Esophagus mucosa (tissue), 1 donor: ENCODE measurements around the gene USF1. TPM values are rescaled to one million over a fixed set of nuclear protein-coding genes. Genes with fewer than 3 reads are reported as not detected.
A peak's percentile ranks its signal among the peaks of the same experiment; 100 is the strongest.

ENCODE experiments used
- ATAC-seq: fragments of 200-7000 bp; cut with Tn5 transposase; one replicate; pipeline ENCODE4 v1.9.1; 2020
- total RNA-seq: library from RNA; stranded (reverse); gene quantifications from one replicate; pipeline ENCODE4 v1.2.4, GENCODE V29; 2023
- donor health status: DM: yes; HTN: yes; CAD: no.

Gene USF1, protein sequence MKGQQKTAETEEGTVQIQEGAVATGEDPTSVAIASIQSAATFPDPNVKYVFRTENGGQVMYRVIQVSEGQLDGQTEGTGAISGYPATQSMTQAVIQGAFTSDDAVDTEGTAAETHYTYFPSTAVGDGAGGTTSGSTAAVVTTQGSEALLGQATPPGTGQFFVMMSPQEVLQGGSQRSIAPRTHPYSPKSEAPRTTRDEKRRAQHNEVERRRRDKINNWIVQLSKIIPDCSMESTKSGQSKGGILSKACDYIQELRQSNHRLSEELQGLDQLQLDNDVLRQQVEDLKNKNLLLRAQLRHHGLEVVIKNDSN
- total RNA-seq: 25.2 TPM

DNA sequence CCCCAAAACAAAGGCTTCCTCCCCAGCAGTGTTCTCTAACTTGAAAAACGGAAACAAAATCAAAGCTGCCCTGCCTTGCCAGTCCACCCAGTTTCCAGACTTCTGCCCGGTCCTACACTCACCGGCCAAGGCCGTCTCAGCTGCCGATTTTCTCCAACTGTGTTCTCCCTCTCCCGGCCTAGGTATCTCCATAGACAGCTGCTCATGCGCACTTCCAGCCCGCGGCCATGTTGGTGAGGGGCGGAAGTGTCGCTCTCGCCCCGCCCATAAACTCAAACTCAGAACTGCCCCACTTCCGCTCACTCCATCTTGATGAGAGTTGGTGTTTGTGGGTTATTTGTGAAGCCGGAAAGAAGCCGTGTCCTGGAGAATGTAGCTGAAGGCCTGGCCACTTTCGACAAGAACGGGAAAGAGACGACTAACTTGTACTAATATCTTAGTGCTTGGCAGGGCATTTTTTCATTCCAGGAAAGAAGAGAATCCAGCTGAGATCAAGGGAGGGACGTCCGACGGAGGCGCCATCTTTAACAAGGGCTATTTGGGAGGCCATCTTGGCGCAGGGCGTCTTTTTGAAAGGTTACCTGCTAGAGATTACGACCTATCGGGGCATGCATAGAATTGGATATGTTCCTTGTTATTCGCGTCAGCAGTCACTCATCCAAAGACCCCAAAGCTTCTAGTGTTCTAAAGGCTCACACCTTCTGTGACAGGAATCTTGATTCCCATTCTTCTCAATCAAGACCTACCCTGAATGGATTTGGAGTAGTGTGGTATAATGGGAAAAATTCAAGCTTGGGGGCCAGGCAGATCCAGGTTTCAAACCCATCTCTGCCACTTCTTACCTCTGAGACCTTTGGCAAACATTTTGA is at the start of gene USF1:
Gene USF1, minus strand, starts transcription at position 242 of the 869 bp plus-strand sequence. CDS start 2,702 bp downstream, outside the sequence.
- ATAC-seq: peak; percentile 87

DNA sequence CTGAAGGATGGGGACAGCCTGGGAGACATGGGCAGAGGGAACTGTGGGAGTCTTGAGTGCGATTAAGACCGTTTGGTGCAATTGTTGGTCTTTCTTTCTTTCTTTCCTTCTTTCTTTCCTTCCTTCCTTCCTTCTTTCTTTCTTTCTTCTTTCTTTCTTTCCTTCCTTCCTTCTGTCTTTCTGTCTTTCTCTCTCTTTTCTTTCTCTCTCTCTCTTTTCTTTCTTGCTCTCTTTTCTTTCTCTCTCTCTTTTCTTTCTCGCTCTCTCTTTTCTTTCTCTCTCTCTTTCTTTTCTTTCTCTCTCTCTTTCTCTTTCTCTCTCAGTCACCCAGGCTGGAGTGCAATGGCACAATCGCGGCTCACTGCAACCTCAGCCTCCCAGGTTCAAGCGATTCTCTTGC is 49.5 kb upstream of the USF1 start:
- no peak for ATAC-seq

DNA sequence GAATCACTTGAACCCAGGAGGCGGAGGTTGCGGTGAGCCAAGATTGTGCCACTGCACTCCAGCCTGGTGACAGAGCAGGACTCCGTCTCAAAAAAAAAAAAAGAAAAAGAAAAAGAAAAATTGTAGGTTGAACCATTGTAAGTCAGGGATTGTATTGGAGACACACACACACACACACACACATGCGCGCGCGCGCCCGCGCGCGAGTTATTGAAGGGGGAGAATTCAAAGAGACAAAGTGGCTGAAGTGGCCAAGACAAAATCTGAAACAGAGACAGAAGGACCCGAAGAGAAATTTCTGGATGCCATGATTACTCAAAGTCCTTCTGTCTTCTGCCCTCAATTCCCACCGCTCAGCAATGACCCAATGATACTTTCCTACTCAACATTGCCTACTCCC is 48.7 kb upstream of the USF1 start:
- no peak for ATAC-seq

DNA sequence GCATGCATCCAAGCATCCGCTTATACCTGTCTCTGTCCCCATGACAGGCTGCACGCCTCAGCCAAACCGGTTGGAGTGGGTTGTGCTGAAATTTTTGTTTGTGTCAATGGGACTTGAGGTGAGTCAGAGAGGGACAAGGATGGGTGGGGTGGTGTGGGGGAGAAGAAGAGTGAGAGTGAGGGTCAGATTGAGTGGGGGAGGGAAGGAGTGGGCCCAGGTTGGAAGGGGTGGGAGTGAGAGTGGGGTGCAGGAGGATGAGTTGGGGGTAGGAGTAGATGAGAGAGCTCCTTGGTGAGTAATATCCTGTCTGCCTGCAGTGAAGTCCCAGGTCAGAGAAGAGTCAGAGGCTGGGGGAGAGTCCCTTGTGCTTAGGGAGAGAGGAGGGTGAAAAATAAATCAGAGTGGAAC is 46.8 kb upstream of the USF1 start:
- ATAC-seq: peak; percentile 67

DNA sequence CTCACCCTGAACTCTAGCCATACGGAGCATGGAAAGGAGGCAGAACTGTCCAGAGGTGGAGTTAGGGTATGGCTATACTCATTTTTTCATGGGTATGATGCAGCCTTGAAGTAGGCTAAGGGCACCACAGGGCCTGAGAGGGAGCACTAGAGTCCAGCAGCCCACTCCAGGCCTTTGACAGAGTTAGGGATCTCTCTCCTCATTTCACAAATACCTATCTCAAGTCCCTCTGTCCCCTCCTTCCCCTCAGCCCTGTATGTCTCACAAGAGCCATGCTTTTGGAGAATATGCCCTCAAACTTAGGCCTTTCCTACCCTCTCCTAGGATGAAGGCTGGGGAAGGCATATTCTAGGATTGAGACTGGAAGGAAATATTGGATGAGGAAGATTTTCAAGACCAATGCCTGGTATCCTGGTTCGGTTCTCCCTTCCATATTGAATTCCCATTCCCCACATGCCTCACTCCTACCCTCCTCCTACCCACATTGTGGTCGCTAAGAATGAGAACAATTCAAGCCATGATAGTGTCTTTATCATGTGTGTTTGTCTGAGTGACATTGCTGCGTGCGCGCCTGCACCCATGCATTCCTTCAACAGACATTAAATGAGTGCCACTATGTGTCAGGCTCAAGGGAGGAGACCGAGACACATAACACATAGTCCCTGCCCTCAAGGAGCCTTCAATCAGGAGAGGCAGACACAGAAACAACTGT is 46.2 kb upstream of the USF1 start:
- peak; percentile 1 for ATAC-seq

DNA sequence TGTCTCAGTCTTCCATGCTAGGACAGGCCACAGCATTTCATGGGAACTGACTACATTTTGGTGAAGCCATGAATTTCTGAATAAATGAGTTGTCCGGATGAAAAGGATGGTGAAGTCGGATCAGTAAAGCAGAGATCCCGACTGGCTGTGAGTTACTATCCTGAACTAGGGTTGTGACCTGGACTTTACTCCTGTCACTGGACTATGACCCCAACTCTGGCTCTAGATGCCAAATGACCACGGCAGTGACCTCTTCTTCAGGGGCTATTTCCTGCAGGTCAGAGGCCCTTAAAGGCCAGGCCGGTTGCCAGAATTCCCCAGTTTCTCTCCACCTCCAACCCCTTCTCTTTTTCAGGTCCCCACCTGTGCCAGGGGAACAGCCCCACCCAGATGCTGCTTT is 45.3 kb upstream of the USF1 start:
- ATAC-seq: no peak

DNA sequence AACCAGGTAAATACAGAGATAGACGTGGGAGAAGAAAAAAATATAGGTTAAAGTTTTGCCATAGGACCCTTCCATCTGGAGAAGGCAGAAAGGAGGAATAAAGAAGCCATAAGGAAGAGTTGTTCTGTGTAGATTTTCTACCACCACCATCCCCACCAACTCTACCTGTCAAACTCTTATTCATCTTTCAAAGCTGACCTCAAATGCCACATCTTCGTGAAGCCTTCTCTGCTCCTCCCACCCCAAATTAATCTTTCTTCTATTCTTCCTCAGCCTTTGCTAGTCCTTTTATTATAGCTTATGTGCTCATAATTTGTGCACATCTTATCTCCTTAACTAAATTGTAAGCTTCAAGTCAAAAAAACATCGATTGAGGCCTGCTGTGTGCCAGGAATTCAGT is 44.8 kb upstream of the USF1 start:
- ATAC-seq: no peak

DNA sequence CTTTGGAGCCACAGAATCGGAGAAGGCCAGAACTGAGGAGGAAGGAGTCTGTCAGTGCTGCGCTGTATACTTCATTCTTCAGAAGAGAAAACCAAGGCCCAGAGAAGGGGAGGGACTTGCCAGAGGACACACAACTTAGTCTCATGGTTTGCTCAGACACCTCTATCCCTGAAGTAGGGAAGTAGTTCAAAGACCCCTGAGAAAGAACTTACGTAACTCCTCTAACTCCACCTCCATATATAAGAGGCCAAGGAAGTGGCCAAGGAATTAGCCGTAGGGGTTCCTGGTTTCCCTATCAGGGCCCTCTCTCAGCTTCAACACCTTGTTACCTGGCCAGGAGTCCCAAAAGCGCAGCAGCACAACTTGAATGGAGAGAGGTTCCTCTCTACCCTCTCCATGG is 44.2 kb upstream of the USF1 start:
- no peak for ATAC-seq

DNA sequence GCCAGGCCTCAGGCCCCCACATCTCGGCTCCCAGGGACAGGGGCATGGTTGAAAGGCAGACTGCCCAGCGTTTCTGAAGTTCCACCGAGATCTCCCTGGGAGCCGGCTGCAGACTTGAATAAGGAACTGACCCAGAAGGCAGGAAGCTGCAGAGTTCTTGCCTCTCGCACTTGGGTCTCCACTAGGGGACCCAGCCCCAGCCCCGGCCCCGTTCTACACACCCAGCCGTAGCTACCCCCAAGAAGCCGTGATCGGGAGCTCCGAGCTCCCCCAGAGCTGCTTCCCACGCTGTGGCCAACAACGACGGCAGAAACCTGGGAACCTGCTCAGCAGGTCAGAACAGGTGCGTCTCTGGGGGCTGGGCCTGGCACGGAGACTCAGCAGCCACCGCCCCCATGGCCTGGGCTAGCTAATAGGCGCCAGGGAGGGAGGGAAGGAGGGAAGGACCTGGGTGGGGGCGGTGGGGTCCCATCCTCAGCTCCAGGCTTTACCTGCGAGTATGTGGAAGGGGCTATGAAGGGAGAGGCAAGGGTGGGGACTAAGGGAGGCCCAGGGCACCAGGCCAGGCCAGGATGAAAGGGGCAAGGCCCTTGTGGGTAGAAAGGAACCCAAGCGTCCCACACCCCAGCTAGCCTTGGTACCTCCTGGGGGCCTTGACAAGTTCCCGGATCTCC is 43.6 kb upstream of the USF1 start, which contains the start of gene NECTIN4:
Gene NECTIN4, minus strand, starts transcription at position 308 of the 674 bp plus-strand sequence. Its CDS starts 262 bp downstream, at position 46.
- ATAC-seq: peak; percentile 78

DNA sequence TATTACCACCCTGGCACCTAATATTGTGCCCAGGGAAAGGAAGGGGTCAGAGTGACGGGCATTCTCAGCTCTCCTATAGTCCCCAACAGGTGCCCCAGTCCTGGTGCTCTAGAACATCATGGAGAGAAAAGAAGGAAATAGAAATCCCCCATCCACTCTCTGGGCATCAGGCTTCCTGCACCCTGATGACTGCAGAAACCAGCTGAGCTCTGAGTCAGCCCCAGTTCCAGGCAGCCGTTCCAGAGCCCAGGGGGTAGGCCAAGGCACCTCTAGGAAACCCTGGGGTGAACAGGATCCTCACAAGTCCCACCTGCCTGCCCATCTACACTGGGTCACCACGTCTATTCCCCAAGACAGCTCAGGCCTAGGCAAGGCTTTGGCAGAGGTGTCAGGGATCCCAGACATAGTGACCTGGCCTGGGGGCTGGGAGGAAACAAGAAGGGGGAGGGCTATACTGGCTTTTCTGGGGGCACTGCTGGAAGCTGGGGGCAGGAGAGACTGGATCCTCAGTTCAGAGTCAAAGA is 42.9 kb upstream of the USF1 start:
- ATAC-seq: peak; percentile 60

DNA sequence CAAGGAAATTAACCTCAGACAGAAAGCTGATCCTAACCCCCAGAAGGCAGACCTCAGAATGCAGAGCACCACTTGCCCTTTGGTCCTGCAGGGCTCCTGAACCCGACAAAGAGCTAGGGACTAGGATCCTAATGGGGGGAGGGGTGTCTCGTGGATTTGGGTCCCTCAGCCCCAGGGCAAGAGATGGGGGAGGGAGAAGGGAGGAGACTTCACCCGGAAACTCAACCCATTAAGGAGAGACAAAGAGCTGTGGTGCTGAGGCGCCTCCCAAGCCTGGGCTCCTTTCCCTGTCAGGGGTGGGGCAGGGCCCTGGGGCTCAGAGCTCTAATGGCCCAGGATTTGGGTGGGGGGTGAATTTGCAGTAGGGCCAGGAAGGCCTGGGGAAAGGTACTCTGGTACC is 40.7 kb upstream of the USF1 start:
- ATAC-seq: peak; percentile 34

DNA sequence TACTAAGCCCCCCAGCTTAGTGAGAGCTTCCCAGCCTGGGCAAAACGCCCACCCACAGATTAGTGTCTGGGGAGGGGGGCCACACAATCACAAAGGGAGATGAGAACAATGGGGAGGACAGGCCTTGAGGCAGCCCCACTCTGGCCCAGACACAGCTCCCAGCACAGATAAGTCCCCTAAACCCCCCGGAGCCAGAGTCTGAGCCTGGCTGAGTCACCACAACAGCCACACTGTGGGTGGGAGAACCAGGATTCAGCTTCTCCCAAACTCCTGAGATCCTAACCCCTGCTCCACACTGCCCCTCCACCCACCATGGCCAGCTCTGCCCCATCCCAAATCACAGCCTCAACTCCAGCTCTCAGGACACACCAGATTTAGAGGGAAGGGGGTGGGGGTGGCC is 39.4 kb upstream of the USF1 start:
- ATAC-seq: no peak

DNA sequence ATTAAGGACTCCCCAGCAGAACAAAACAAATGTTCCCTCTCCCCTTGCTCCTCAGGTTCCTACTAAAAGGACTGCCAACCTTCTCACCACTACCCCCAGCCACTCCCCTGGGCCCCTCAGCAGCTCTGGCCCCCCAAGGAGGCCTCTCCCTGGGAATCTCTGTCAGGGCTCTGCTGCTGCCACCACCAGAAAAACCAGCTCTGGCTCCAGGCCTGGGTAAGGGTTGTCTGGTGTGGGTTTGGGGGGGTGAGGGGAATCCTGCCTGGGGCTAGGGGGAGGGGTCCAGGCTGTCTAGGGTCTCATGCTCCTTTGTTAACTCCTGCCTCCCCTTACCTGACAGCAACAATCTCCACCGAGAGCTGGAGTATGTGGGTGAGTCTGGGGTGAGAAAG is 38.8 kb upstream of the USF1 start:
- ATAC-seq: no peak

DNA sequence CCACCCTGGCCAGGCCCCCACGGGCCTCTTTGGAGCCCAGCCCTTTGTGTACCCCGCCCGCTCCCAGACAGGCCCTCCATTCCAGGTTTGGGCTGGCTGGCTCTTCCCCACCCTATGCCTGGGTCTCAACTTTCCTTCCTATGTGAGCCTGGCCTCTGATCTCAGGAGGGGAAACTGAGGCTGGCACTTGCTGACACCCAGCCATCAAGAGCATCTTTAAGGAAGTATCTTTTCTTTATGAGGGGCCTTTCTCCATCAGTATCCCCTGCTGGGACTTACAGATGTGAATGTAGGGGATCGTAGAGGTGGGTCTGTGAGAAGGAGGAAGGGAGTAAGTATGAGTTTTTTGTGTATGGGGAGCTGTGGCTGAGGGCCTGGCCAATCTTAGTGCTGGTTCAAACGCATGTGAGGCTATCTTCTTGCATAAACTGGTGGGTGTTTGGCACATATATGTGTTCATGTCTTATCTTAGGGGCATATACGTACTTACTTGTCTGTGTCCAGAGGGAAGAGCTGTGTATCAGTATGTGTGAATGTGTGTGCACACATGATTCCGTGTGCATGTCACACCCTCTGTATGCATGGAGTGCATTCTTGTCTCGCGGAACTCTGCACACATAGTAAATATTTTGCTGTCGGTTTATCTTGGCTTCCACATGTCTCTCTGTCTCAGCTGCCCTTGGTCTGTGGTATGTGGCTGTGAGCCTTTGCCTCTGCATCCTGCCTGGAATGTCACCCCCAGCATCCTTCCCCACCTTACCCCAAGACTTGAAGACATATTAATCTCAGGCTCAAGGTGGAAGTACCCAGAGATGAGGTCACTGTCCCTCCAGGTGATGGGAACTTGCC is 38.2 kb upstream of the USF1 start:
- no peak for ATAC-seq

DNA sequence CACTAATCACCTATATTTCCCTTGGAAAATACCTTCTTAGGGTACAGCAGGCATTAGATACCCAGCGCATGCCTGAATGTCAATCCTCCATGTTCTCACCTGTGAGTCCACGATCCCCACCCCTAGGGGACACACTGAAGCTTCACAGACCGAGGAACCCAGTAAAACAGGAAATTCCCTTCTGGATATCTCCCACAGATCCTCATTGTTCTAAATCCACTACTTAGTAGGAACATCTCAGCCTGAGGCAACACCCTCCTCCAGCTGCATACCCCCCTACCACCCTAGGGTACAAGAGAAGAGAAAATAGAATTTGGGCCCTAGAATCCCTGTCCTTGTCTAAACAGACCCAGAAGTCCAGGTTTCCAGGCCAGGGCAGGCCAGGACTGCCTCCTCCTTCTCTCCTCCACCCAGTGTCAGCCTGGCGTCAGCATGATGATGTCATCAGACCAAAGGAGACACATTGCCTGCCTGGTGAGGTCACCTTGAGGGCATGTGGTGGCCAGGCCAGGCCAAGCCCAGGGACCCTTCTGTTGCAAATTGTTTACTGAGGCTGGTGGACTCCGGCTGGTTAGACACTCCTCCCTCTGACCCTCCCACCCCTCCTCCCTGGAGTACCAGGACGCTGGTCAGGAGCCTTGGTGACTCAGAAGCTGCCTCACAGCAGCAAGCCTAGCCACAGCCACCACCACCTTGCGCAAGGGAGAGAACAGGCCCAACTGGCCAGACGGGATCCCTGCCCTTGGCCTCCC is 37.4 kb upstream of the USF1 start:
- ATAC-seq: peak; percentile 81

DNA sequence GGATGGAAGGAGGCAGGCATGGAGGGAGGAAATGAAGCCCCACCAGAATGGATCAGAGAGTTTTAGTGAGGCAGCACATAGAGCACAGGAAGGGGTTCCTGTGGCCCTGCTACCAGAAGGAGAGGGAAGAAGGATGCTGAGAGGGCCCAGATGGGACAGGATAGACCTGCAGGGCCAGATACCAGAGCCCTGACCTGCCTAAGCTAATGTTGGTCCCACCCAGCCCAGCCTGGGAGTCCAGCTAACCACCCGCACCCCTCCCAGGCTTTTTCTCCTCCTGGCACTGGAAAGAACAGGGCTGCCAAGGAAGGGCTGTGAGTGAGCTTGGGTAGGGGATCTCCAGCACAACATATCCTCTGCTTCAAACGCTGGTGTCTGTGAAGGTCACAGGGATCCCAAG is 36.7 kb upstream of the USF1 start:
- peak; percentile 56 for ATAC-seq

DNA sequence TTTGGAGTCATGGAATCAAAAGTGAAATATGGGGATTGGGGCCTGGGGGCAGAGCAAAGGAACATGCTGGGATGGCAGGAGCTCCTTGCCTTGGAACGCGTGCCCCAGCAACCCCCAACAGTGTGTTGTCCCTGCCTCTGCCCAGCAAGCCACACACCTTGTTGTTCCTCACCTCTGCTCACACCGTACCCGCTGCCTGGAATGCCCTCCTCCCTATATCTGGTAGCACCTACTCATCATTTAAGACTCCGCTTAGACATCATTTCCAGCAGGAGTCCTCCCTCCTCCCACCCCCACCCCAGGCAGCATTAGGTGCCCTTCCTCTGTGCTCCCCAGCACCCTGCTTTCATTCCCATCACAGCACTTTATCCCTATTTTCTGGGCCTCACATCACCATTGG is 35.7 kb upstream of the USF1 start:
- ATAC-seq: no peak

DNA sequence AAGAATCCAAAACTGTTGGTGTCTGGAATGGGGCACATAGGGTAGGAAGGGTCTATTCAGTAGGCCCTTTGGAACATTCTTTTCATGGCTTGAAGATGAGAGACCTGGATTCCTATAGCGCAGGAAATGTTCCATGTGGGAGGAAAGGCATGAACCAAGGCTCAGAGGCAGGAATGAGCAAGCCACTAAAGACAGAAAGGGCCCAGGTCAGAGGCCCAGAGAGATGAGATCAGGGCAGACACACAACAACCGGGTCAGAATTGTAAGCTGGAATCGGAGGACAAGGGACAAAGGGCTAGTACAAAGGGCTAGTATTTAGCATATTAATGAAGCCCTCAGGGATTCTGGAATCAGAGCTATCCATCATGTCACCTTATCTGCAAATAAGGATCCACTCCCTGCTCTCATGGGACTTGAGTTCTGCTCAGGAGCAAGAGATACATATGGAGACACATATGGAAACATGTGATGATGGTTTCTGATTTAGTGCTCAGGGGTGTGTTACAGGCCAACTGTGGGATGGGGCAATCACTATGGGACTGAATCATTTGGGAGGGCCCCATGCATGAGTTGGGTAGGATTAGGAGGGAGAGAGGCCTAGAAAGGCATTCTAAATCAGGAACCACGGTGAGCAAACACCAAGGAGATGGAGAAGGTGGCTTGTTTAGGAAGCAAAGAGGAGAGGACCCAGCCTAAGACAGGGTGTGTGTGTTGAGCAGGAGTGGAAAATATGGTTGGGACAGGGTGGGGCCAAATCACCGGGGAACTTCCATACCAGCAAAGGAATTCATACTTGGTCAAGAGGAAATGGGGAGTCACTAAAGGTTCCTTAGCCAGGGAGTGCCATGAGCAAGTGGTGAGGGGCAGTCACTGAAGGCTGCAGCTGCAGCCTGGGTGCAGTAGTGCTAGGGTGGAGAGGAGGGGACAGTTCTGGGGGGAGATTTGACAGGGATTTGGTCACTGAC is 34.9 kb upstream of the USF1 start:
- peak; percentile 56 for ATAC-seq

DNA sequence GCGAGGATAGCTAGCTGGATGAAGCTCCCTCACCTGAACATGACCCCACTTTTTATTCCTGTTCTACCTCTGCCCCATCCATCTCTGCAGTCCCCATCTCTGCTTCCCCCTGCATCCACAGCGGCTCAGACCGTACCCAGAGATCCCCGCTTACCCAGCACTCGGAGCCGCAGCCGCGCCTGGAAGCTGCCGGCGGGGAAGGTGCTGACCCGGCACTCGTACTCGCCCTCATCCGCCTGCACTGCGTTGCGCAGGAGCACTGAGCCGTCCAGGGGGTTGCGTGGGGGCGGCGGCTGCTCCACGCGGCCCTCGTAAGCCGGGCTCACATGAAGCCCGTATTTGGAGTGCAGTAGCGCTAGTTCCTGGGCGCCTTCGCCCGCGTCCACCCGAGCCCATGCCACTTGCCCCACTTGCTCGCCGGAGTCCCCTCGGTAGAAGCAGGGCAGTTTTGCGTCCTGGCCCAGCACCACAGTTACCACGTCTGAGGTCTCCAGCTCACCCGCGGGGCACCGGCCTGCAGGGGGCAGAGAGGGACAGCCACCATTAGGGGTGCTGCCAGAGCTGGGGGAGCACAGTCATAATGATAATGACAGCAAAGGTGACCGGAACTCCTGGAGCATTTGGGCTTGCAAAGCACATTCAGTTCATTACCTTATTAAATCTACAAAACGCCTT is 33.8 kb upstream of the USF1 start:
- ATAC-seq: no peak
